ENCODE data around the gene CALCOCO1. TPM values are rescaled to one million over a fixed set of nuclear protein-coding genes. Genes with fewer than 3 reads are reported as not detected.

The CALCOCO1 gene
- total RNA-seq, 4 donors from 2014 or later, result 153 to 212 (median 155) TPM

- DNase-seq, result no peak
- intact Hi-C loops (cut with DNase I), result no loop called here
- H3K4me1 ChIP-seq, result peaks cover 0 to 17% of the 10 kb centered on the region in 2 donors
- H3K27ac ChIP-seq, result no peak overlapping the region
- 41 to 55% methylated on average over 5 of the region's 5 CpGs for WGBS, 2 donors
- peaks cover 18% of the 10 kb centered on the region for H3K27me3 ChIP-seq
- no peaks in the 10 kb centered on the region for H3K36me3 ChIP-seq
- no peak overlapping the region for H3K4me3 ChIP-seq (replicated peaks in 1 of 3)
- H3K9me3 ChIP-seq, result no peaks in the 10 kb centered on the region
- no peak for TF ChIP-seq CTCF (IDR thresholded peaks at IDR 0.05)
- TF ChIP-seq POLR2A (IDR thresholded peaks at IDR 0.05), result no peak
Measured at GRCh38 chr12:53699678-53700025, 27.6 kb downstream of the CALCOCO1 start.

GRCh38 chr12:53698948-53699677 lies 28.1 kb downstream of the CALCOCO1 start:
- H3K4me3 ChIP-seq (replicated peaks in 1 of 3), result no peak overlapping the region
- H3K9me3 ChIP-seq, result no peaks in the 10 kb centered on the region
- WGBS, 2 donors, result 71 to 77% methylated on average over 3 of the region's 3 CpGs
- peaks cover 18% of the 10 kb centered on the region for H3K27me3 ChIP-seq
- no peak overlapping the region for H3K27ac ChIP-seq
- peaks cover 0 to 17% of the 10 kb centered on the region in 2 donors for H3K4me1 ChIP-seq
- intact Hi-C loops (cut with DNase I), result no loop called here
- DNase-seq, result no peak
- no peaks in the 10 kb centered on the region for H3K36me3 ChIP-seq
- no peak for TF ChIP-seq POLR2A (IDR thresholded peaks at IDR 0.05)
- no peak for TF ChIP-seq CTCF (IDR thresholded peaks at IDR 0.05)

- Histone ChIP-seq H3K36me3 (no peaks in the 10 kb centered on the region), H3K4me1 (peaks cover 0 to 17% of the 10 kb centered on the region in 2 donors), H3K27ac (no peak overlapping the region), H3K9me3 (no peaks in the 10 kb centered on the region), H3K27me3 (peaks cover 15% of the 10 kb centered on the region), H3K4me3 (replicated peaks in 1 of 3) (no peak overlapping the region)
- peak in 1 of 2 donors; percentile 12 for DNase-seq
- WGBS, 2 donors, result 28 to 30% methylated on average over 23 to 24 of the region's 24 CpGs
- intact Hi-C loops (cut with DNase I), result no loop called here
- TF ChIP-seq CTCF (IDR thresholded peaks at IDR 0.05) (no peak), POLR2A (IDR thresholded peaks at IDR 0.05) (no peak)
Measured at GRCh38 chr12:53696655-53697331, 30.5 kb downstream of the CALCOCO1 start.

- no peak for TF ChIP-seq CTCF (IDR thresholded peaks at IDR 0.05)
- TF ChIP-seq POLR2A (IDR thresholded peaks at IDR 0.05), result no peak
- WGBS, 2 donors, result 8 to 18% methylated on average over 11 of the region's 11 CpGs
- Histone ChIP-seq H3K4me3 (replicated peaks in 1 of 3) (no peak overlapping the region), H3K4me1 (peaks cover 0 to 17% of the 10 kb centered on the region in 2 donors), H3K27me3 (peaks cover 15% of the 10 kb centered on the region), H3K36me3 (no peaks in the 10 kb centered on the region), H3K9me3 (no peaks in the 10 kb centered on the region), H3K27ac (no peak overlapping the region)
- intact Hi-C loops (cut with DNase I), result no loop called here
- DNase-seq, result peak; percentile 89 to 90
Measured at GRCh38 chr12:53696285-53696654, 31.0 kb downstream of the CALCOCO1 start.

Measured in thyroid gland (tissue), 4 donors.